HL-60 (cell line): ENCODE data around the gene KLHL5.

Source experiments
- DNase-seq, 2 experiments: peaks; one replicate each; pipeline ENCODE4 v3.0.0-alpha.2; 2010 to 2020; ENCODE audit warnings: low read depth in 1 of 2, low spot score in 1 of 2
- H3K27ac ChIP-seq: fragments of 250-450 bp; sonication (Bioruptor Pico); replicated peaks from 2 replicates; pipeline ENCODE4 v1.5.1; 2020; ENCODE audit warnings: mild to moderate bottlenecking, moderate library complexity
- H3K27me3 ChIP-seq: fragments of 250-450 bp; sonication (Bioruptor Pico); 2 replicates; pipeline ENCODE4 v1.5.1; 2021; ENCODE audit warnings: mild to moderate bottlenecking, moderate library complexity; ENCODE audit not compliant: insufficient read depth, poor library complexity, severe bottlenecking
- H3K4me3 ChIP-seq: replicated peaks from 2 replicates; pipeline ENCODE4 v1.5.1; 2011; ENCODE audit warnings: mild to moderate bottlenecking, control low read depth, low read length; ENCODE audit not compliant: insufficient read depth
- CTCF ChIP-seq: IDR thresholded peaks from one replicate; pipeline ENCODE4 v1.5.1; 2011; ENCODE audit warnings: low read length, control low read depth, inconsistent platforms; ENCODE audit not compliant: insufficient read depth
- GABPA ChIP-seq: IDR thresholded peaks from 2 replicates; pipeline ENCODE4 v1.6.1; 2012; ENCODE audit warnings: low read depth
- POLR2AphosphoS5 ChIP-seq: IDR thresholded peaks from 2 replicates; pipeline ENCODE4 v1.6.1; 2012; ENCODE audit warnings: low read depth
- REST ChIP-seq: IDR thresholded peaks from 2 replicates; pipeline ENCODE4 v1.6.1; 2012; ENCODE audit warnings: low read depth; ENCODE audit not compliant: insufficient replicate concordance
- SPI1 ChIP-seq: IDR thresholded peaks from 2 replicates; pipeline ENCODE4 v1.6.1; 2012; ENCODE audit warnings: low read depth, mild to moderate bottlenecking, borderline replicate concordance

KLHL5 gene

GRCh38 chr4:39096847-39097246, 34.8 kb downstream of the KLHL5 start:
- Histone ChIP-seq H3K27me3 (no peaks in the 10 kb centered on the region), H3K27ac (no peak overlapping the region), H3K4me3 (no peak overlapping the region)
- peak; percentile 12 to 38 for DNase-seq
- TF ChIP-seq POLR2AphosphoS5 (no peak), GABPA (no peak), CTCF (no peak), SPI1 (peak; percentile 98), REST (no peak)

DNA sequence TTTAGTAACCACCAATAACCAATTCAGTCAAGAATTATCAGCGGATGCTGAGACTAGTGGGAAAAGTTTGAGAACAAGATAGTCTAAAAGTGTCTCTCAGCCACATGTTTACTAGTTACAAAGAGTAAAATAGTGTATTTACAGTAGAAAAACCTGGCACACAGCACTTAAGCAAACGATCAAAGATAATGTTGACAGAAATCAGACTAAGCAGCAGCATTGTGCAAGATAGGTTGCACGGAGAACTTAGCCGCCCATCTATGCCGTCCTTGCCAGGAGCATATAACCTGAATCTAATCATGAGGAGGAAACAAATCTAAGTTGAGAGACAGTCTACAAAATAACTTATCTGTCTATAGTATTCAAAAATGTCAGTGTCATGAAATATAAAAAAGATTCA, 35.3 kb downstream of the KLHL5 start:
- H3K27me3 ChIP-seq: no peaks in the 10 kb centered on the region
- H3K27ac ChIP-seq: no peak overlapping the region
- TF ChIP-seq GABPA (no peak), CTCF (no peak), REST (no peak), POLR2AphosphoS5 (no peak), SPI1 (no peak)
- DNase-seq: no peak
- no peak overlapping the region for H3K4me3 ChIP-seq

DNA sequence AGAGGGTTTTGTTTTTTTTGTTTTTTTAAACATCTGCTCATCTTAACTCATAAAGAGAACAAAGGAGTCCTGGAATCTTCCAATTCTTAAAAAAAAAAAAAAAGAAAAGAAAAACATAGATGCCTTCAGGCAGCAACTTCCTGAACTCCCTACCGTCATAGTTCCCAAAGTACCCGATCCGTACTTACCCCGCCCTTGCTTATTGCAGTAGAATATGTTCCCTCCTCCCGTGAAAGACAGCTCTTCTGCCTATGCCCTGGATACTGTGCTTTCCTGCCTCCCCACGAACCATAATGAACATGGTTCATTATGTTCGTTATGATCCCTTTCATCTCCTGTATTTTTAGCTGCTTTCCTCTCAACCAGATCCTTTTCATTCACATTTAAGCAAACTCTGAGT, 40.3 kb downstream of the KLHL5 start:
- no peak for DNase-seq
- H3K27ac ChIP-seq: no peak overlapping the region
- H3K27me3 ChIP-seq: no peaks in the 10 kb centered on the region
- no peak for TF ChIP-seq GABPA
- TF ChIP-seq CTCF: no peak
- TF ChIP-seq REST: no peak
- no peak for TF ChIP-seq SPI1
- TF ChIP-seq POLR2AphosphoS5: no peak
- H3K4me3 ChIP-seq: no peak overlapping the region
